HCT116 (cell line): ENCODE data around the gene STYXL2. TPM values are rescaled to one million over a fixed set of nuclear protein-coding genes. Genes with fewer than 3 reads are reported as not detected.

Source experiments
- ATAC-seq: fragments of 200-7000 bp; cut with Tn5 transposase; 2 replicates; pipeline ENCODE4 v1.9.1; 2020; ENCODE audit warnings: mild to moderate bottlenecking, moderate library complexity
- BruUV-seq: library from RNA; stranded (reverse); fragments of 400-500 nt; replicated peaks from 2 replicates; lab custom pipeline; 2021; lab: Mats Ljungman, UMichigan
- CTCF ChIA-PET: fragments of 300-600 bp; sonication (Branson Sonifier 250); formaldehyde crosslinking; loops from one replicate; lab custom pipeline; 2021; ENCODE audit warnings: antibody characterized with exemption; lab: Charles Lee
- POLR2A ChIA-PET: fragments of 300-600, 350-600 bp; sonication (Branson Sonifier 250); formaldehyde crosslinking; loops from one replicate; lab custom pipeline; 2021; ENCODE audit warnings: antibody characterized with exemption; lab: Charles Lee
- RAD21 ChIA-PET, 2 experiments: fragments of 300-600 bp; sonication (Branson Sonifier 250); formaldehyde crosslinking; loops; one replicate each; lab custom pipeline; 2023; ENCODE audit warnings: low total read pairs in 2 of 2; ENCODE audit not compliant: uncharacterized antibody in 2 of 2, unreplicated experiment in 2 of 2, low non-redundant PET in 1 of 2; lab: Charles Lee
- DNase-seq: peaks from one replicate; pipeline ENCODE4 v3.0.0-alpha.2; 2010; ENCODE audit warnings: low read depth, low spot score
- H2AFZ ChIP-seq: fragments of 200-600 bp; shearing (Covaris generic), sonication (generic); 2 replicates; pipeline ENCODE4 v1.6.1; 2017; ENCODE audit warnings: low read depth, mixed run types, mixed read lengths, antibody characterized with exemption, low read length; ENCODE audit not compliant: poor library complexity, severe bottlenecking
- H3K27ac ChIP-seq: 2 replicates; pipeline ENCODE4 v1.5.1; 2012; ENCODE audit warnings: low read depth, low read length
- H3K27me3 ChIP-seq: fragments of 200-600 bp; sonication (generic); 2 replicates; pipeline ENCODE4 v1.6.1; 2016; ENCODE audit warnings: mixed run types, low read length, mixed read lengths; ENCODE audit not compliant: insufficient read depth
- H3K36me3 ChIP-seq, 2 experiments: fragments of 200-500 bp in 1 of 2; fragments of 200-600 bp in 1 of 2; sonication (Bioruptor generic) in 1 of 2; sonication (generic) in 1 of 2; 2 replicates each; pipeline versions ENCODE4 v1.5.1 to v1.6.1; 2014 to 2016; ENCODE audit warnings: low read length in 2 of 2, inconsistent platforms in 1 of 2, mixed read lengths in 1 of 2, mixed run types in 1 of 2; ENCODE audit not compliant: insufficient read depth in 2 of 2, control insufficient read depth in 1 of 2
- H3K4me1 ChIP-seq, 2 experiments: fragments of 200-600 bp in 1 of 2; sonication (generic) in 1 of 2; 2 replicates each; pipeline versions ENCODE4 v1.5.1 to v1.6.1; 2012 to 2017; ENCODE audit warnings: low read length in 2 of 2, inconsistent platforms in 1 of 2, mild to moderate bottlenecking in 1 of 2, mixed read lengths in 1 of 2, mixed run types in 1 of 2, moderate library complexity in 1 of 2; ENCODE audit not compliant: insufficient read depth in 2 of 2, control insufficient read depth in 1 of 2
- H3K4me2 ChIP-seq: fragments of 200-600 bp; sonication (generic); 2 replicates; pipeline ENCODE4 v1.6.1; 2017; ENCODE audit warnings: mixed run types, low read length, mixed read lengths
- H3K4me3 ChIP-seq, 2 experiments: fragments of 200-600 bp in 1 of 2; sonication (generic) in 1 of 2; replicated peaks in 1 of 2; 2 replicates each; pipeline ENCODE4 v1.5.1; 2011 to 2016; ENCODE audit warnings: low read length in 2 of 2, control low read depth in 1 of 2, low read depth in 1 of 2, mild to moderate bottlenecking in 1 of 2, mixed read lengths in 1 of 2, mixed run types in 1 of 2
- H3K79me2 ChIP-seq: fragments of 200-600 bp; sonication (generic); 2 replicates; pipeline ENCODE4 v1.6.1; 2017; ENCODE audit warnings: mild to moderate bottlenecking, mixed run types, low read length, moderate library complexity, mixed read lengths; ENCODE audit not compliant: insufficient read depth
- H3K9ac ChIP-seq: fragments of 200-600 bp; sonication (generic); 2 replicates; pipeline ENCODE4 v1.6.1; 2016; ENCODE audit warnings: low read length, mixed read lengths
- H3K9me2 ChIP-seq: fragments of 200-600 bp; sonication (generic), shearing (Covaris generic); 2 replicates; pipeline ENCODE4 v1.6.1; 2017; ENCODE audit warnings: mixed run types, mild to moderate bottlenecking, moderate library complexity; ENCODE audit not compliant: insufficient read depth
- H3K9me3 ChIP-seq, 2 experiments: fragments of 200-500 bp in 1 of 2; fragments of 200-600 bp in 1 of 2; sonication (Bioruptor generic) in 1 of 2; sonication (generic) in 1 of 2; 2 replicates each; pipeline ENCODE4 v1.6.1; 2014 to 2017; ENCODE audit warnings: low read length in 2 of 2, mixed read lengths in 2 of 2, inconsistent platforms in 1 of 2, low read depth in 1 of 2, mild to moderate bottlenecking in 1 of 2, mixed run types in 1 of 2, moderate library complexity in 1 of 2; ENCODE audit not compliant: control insufficient read depth in 1 of 2, insufficient read depth in 1 of 2
- H4K20me1 ChIP-seq: fragments of 200-600 bp; sonication (generic), shearing (Covaris generic); 2 replicates; pipeline ENCODE4 v1.6.1; 2017; ENCODE audit warnings: mixed run types, mild to moderate bottlenecking, moderate library complexity; ENCODE audit not compliant: insufficient read depth
- CBX3 ChIP-seq: IDR thresholded peaks from 2 replicates; pipeline ENCODE4 v1.6.1; 2012; ENCODE audit warnings: low read depth
- CEBPB ChIP-seq: IDR thresholded peaks from 2 replicates; pipeline ENCODE4 v1.6.1; 2012; ENCODE audit warnings: low read depth
- ELF1 ChIP-seq: IDR thresholded peaks from 2 replicates; pipeline ENCODE4 v1.6.1; 2012; ENCODE audit warnings: low read depth, borderline replicate concordance
- FOSL1 ChIP-seq: IDR thresholded peaks from 2 replicates; pipeline ENCODE4 v1.6.1; 2012; ENCODE audit warnings: low read depth
- JUND ChIP-seq: IDR thresholded peaks from 2 replicates; pipeline ENCODE4 v1.6.1; 2012
- SP1 ChIP-seq: IDR thresholded peaks from 2 replicates; pipeline ENCODE4 v1.6.1; 2012; ENCODE audit warnings: low read depth
- intact Hi-C: fragments of 100-400 bp; cut with micrococcal nuclease; formaldehyde crosslinking; loops from 2 replicates; pipeline ENCODE4 v1.10.0; 2022
- total RNA-seq: library from RNA; stranded (reverse); gene quantifications from one replicate; pipeline ENCODE4 v1.2.1, GENCODE V29; 2021; ENCODE audit not compliant: unreplicated experiment
- TF ChIP-seq, protein P1 (sequence below): IDR thresholded peaks from 2 replicates; pipeline ENCODE4 v1.6.1; 2012
- TF ChIP-seq, protein P2 (sequence below): IDR thresholded peaks from 2 replicates; pipeline ENCODE4 v1.6.1; 2012
- TF ChIP-seq, protein P3 (sequence below): IDR thresholded peaks from 2 replicates; pipeline ENCODE4 v1.6.1; 2012; ENCODE audit warnings: low read depth

The STYXL2 gene
- total RNA-seq, 1 experiment from 2014 or later: not detected

DNA sequence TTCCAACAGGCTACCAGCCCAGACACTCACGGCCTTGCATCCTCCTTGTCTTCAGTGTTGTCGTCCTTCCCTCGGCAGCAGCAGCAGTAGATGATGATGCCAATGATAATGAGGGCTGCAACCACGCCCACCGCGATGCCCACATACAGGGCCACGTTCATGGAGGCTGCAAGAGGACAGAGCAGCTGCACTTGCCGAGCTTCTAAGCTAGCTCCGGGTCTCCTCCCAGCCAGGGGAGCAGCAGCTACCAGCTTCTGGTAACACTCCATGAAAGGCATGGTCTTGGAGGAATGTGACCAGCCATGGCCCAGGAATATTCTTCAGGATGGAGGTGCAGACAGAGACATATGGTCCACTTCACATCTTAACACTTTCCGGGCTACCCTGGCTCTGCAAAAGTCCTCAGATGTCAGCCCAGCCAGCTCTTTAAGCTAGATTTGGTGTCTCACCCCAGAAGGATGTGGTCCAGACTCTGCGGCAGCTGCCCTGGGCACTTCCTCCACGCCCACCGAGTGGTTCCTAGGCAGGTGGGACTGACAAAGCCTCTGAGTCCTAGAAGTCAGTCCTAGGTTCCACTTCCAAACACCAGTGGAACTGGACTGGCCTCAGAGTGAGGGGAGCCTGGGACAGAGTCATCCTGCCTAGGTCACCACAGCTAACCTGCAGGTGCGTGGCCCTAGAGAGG is 38.8 kb upstream of the STYXL2 start:
- no peak overlapping the region for H2AFZ ChIP-seq
- H3K36me3 ChIP-seq: no peaks in the 10 kb centered on the region
- no peaks in the 10 kb centered on the region for H3K9me3 ChIP-seq
- ChIA-PET RAD21 (no interaction called here), POLR2A (no interaction called here), CTCF (interaction anchor here (1.2 to 4.3 kb wide), 2 partner anchors 24 to 145 kb away, joined by 3 to 29 read pairs; no protein-coding TSS in a partner anchor)
- ATAC-seq: no peak
- BruUV-seq: no TSS peak
- H4K20me1 ChIP-seq: no peaks in the 10 kb centered on the region
- peaks cover 3 to 22% of the 10 kb centered on the region in 2 experiments; a peak in 3 of 4 replicates for H3K4me1 ChIP-seq
- TF ChIP-seq FOSL1 (no peak), CEBPB (no peak), ELF1 (no peak), SP1 (no peak), JUND (no peak), CBX3 (no peak)
- TF ChIP-seq, protein P1, sequence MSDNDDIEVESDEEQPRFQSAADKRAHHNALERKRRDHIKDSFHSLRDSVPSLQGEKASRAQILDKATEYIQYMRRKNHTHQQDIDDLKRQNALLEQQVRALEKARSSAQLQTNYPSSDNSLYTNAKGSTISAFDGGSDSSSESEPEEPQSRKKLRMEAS: no peak
- TF ChIP-seq, protein P2, sequence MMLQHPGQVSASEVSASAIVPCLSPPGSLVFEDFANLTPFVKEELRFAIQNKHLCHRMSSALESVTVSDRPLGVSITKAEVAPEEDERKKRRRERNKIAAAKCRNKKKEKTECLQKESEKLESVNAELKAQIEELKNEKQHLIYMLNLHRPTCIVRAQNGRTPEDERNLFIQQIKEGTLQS: no peak
- TF ChIP-seq, protein P3, sequence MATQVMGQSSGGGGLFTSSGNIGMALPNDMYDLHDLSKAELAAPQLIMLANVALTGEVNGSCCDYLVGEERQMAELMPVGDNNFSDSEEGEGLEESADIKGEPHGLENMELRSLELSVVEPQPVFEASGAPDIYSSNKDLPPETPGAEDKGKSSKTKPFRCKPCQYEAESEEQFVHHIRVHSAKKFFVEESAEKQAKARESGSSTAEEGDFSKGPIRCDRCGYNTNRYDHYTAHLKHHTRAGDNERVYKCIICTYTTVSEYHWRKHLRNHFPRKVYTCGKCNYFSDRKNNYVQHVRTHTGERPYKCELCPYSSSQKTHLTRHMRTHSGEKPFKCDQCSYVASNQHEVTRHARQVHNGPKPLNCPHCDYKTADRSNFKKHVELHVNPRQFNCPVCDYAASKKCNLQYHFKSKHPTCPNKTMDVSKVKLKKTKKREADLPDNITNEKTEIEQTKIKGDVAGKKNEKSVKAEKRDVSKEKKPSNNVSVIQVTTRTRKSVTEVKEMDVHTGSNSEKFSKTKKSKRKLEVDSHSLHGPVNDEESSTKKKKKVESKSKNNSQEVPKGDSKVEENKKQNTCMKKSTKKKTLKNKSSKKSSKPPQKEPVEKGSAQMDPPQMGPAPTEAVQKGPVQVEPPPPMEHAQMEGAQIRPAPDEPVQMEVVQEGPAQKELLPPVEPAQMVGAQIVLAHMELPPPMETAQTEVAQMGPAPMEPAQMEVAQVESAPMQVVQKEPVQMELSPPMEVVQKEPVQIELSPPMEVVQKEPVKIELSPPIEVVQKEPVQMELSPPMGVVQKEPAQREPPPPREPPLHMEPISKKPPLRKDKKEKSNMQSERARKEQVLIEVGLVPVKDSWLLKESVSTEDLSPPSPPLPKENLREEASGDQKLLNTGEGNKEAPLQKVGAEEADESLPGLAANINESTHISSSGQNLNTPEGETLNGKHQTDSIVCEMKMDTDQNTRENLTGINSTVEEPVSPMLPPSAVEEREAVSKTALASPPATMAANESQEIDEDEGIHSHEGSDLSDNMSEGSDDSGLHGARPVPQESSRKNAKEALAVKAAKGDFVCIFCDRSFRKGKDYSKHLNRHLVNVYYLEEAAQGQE: no peak
- no peak overlapping the region for H3K4me3 ChIP-seq
- no peak overlapping the region for H3K4me2 ChIP-seq
- H3K27me3 ChIP-seq: no peaks in the 10 kb centered on the region
- no peak overlapping the region for H3K27ac ChIP-seq
- H3K79me2 ChIP-seq: no peaks in the 10 kb centered on the region
- H3K9ac ChIP-seq: no peak overlapping the region
- intact Hi-C loops: loop anchor here (5.0 kb wide), 2 partner anchors 578 to 1128 kb away; no protein-coding TSS in a partner anchor
- no peaks in the 10 kb centered on the region for H3K9me2 ChIP-seq
- no peak for DNase-seq
